GM18868 (cell line): ENCODE data around the gene ZDHHC21.

Experiments
- ATAC-seq: cut with Tn5 transposase; IDR thresholded peaks from one replicate; pipeline ENCODE4 v1.9.1; 2021; ENCODE audit warnings: mild to moderate bottlenecking, moderate library complexity; ENCODE audit not compliant: unreplicated experiment

Gene ZDHHC21

GRCh38 chr9:14618836-14619420, 74.3 kb downstream of the ZDHHC21 start:
- ATAC-seq = no peak

- peak; percentile 94 for ATAC-seq
Measured at GRCh38 chr9:14616188-14616982, 76.8 kb downstream of the ZDHHC21 start.

GRCh38 chr9:14608540-14608939, 84.7 kb downstream of the ZDHHC21 start:
- no peak for ATAC-seq

- ATAC-seq = no peak
Measured at GRCh38 chr9:14597171-14597799, 95.9 kb downstream of the ZDHHC21 start.

GRCh38 chr9:14593406-14593805, 99.8 kb downstream of the ZDHHC21 start:
- no peak for ATAC-seq

- no peak for ATAC-seq
Measured at GRCh38 chr9:14591411-14591810, 101.8 kb downstream of the ZDHHC21 start.

DNA sequence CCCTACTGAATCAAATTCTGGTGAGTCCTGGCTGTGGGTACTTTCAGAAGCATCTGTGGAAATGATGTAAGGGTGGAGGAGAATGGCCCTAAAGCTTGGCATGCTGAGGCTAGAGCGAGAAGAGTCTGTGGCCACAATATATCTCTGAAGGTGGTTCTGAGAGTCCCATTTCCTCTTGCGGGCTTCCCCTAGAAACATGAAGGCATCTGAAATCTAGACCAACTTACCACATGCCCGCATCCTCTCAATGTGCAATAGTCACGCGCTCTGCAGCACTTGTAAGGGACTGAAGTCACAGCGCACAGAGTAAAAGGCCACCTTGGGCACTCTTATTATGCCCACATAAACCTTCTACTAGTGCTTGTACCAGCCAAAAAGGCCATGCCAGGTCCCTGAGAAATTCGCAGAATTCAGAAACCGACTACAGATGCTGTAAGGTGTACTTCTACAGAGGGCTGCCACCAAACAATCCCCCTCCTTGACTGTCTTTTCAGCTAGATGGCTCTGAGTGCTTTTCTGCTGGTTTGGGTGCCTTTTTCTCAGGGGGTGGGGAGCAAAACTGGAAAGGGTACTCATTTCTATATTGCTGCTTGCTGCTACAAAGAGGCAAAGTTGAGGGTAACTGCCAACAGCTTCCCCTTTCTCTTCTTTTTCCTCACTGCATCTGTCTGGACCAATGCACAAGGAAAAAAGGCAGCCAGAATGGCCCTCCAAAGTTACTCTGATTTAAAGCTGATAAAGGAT, 107.3 kb downstream of the ZDHHC21 start:
- peak; percentile 99 for ATAC-seq

DNA sequence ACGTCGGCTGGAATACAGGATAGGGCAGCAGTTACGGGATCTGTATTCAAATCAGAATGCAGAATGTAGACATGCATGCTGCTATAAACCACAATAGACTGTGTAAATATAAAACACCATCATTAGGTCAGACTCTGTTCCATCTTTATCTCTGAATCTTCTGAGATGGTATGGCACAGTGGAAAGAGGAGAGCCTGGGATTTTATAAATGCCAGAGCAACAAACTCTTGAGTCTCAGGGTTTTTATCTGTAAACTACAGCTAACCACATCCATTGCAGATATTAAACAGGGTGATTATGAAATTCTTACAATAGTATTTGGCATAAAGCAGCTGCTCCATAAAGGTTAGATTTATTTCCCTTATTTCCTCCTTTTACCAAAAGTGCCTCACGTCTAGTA, 108.7 kb downstream of the ZDHHC21 start:
- no peak for ATAC-seq

- no peak for ATAC-seq
Measured at GRCh38 chr9:14578030-14578429, 115.2 kb downstream of the ZDHHC21 start.

DNA sequence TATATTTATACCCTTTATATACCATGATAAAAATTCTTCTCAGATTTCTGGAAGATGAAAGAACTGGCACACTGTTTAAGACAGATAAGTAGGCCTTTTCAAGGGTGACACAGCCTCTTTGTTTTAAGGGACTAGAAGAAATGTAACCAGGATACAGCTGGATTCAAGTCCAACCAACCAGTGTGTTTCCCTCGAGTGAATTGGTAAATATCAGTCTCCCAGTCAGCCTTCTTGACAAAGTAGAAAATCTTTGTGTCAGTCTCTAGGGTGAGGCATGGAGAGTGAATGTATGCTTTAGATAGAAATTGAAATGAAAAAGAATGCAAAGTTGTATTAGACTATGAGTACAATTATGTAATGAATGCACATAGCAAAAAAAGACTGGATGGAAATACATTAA, 119.1 kb downstream of the ZDHHC21 start:
- no peak for ATAC-seq

- no peak for ATAC-seq
Measured at GRCh38 chr9:14573319-14573718, 119.9 kb downstream of the ZDHHC21 start.

DNA sequence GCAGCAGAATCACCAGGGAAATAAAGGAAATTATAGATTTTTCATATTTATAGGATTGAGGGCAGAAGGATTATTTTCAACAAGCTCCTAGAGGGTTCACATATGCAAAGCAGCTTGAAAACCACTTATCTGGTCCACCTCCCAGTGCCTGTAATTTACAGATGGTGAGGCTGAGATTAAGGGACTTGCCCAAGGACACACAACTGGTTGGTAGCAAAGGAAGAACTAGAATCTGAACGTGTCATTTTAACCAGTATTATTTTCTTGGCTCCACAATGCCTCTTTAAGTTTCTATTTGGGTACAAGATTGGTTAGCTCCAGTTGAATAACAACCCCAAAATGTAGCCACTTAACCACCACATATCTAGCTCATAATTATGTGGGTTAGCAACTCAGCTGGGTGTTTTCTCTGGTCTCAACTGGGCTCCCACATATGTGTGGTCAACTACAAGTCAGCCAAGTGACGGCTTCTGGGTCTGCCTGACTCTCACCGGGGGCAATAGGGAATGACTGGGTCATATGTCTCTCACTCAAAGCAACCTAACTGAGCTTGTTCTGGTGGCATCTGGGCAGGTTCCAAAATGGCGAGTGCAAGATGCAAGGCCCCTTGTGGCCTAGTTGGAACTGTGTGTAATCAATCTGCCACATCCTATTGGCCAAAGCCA, 127.7 kb downstream of the ZDHHC21 start:
- ATAC-seq = no peak

GRCh38 chr9:14563902-14564624, 129.2 kb downstream of the ZDHHC21 start:
- no peak for ATAC-seq

- ATAC-seq = no peak
Measured at GRCh38 chr9:14561929-14562405, 131.3 kb downstream of the ZDHHC21 start.
